Embryonic facial prominence (tissue), 1 donor: ENCODE measurements around the gene YWHAQ.
"Not testable (repeated sequence)": the region's sequence is repeated elsewhere in the genome, so short reads cannot be mapped to it uniquely, and the experiment has no call there.

Experiments used
- DNase-seq: peaks from one replicate; pipeline ENCODE4 v3.0.0-alpha.2; 2016; ENCODE audit errors: extremely low spot score

YWHAQ gene

GRCh38 chr2:9631878-9632700, 1.3 kb upstream of the YWHAQ start:
- no peak for DNase-seq

DNA sequence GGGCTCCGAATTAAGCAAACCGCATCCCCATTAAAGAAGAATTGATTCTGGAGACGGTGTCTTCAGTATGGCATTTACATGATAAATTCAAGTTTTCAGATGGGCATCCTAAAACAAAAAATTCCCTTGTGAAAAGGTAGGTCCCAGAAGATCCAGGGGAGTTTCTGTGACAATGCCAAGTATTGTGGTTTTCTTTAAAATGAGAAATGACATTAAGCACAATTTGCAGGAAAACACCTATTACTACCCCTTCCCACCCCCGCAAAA, 689 bp upstream of the YWHAQ start:
- DNase-seq = no peak

DNA sequence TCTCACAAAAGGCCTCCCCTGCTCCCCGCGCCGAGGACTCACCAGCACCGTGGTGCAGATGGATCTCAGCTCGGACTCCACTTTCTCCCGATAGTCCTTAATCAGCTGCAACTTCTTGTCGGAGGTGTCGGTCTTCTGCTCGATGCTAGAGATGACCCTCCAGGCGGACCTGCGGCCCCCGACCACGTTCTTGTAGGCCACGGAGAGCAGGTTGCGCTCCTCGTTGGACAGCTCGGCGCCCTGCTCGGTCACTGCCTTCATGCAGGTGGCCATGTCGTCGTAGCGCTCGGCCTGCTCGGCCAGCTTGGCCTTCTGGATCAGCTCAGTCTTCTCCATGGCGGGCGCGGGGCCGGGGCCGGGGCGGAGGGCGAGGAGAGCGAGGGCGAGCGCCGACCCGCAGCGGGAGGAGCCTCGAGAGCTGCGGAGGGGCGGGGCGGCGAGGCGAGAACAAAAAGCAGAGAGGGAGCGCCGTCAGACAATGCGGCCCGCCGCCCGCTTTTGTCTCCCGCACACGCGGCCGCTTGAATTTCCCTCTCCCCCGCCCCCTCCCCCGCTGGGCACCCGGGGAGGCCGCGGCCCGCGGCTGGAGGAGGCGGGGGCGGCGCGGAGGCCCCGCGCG, 571 bp downstream of the YWHAQ start:
- DNase-seq = peak; percentile 50

DNA sequence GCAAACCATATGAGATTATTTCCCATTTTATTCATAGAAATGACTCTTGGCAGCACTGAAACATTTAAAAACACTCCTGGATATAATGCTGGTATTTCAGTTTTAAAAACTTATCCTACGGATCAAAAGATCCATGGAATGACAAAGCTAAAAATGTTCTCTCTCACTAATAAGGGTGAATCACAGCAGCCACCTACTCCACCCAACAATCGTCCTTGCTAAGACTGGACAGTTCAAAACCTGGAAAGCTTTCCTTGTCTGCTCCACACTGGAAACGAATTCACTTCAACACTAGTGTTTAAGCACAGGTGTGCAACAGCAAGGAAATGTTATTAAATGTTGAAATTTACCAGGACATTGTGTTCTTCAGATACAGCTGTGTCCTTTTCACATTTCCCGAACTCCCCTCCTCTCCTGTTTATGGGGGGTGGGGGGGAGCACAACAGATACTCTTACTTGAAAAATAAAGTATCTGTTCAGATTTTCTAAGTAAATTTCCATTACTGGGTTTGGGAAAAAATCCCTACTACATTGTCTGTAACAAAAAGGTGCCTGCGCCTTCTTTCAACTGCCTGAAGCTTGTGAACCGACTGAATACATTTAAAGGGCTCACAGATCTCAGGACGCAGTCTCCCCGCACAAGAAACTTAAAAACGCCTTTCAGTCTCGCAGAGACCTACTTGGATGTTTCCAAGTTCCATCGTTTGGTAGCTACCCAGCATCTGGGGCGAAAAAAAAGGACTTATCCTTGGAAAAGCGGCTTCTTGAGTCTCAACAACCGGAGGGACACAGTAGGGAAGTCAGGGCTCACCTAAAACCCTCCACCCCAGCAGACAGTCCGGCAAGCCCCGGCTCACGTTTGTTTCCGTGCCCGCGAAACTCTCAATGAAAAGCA, 1.3 kb downstream of the YWHAQ start:
- no peak for DNase-seq

DNA sequence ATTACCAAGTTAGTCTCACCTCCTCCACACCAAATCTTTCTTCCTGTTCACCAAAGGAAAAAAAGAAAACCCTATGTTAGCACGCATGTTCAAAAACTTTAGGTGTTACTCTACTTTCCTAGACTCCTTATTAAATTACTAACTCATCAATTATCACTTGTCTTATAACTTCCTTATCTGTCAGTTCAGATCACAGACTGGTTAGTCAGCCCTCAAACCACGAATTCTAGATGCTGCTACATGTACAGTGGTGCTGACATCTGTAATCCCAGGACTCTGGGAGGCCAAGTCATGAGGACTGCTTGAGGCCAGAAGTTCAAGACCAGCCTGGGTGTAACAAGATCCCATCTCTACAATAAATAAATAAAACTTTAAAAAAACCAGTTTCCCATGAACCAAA, 3.5 kb downstream of the YWHAQ start:
- DNase-seq = no peak

DNA sequence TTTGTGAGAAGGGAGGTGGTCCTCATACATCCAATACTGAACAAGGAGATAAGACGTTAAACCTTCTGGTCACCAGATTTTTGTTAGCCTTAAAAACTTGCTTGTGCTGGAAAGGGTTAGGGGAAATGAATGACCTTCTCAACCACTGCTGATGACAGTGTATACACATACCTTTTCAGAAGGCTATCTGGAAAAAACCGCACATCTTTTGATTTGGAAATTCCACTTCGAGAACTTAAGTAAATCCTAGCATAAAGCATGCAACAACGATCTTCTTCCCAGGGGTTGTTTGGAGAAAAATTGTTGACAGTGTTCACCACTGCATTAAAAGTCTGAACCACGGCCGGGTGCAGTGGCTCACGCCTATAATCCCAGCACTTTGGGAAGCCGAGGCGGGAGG, 7.6 kb downstream of the YWHAQ start:
- DNase-seq = no peak

DNA sequence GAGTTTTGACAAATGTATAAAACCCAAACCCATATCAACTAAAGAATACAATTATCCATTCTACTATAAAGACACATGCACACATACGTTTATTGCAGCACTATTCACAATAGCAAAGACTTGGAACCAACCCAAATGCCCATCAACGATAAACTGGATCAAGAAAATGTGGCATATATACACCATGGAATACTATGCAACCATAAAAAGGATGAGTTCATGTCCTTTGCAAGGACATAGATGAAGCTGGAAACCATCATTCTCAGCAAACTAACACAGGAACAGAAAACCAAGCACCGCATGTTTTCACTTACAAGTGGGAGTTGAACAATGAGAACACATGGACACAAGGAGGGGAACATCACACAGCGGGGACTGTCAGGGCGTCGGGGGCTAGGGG, 9.1 kb downstream of the YWHAQ start:
- DNase-seq = not testable (repeated sequence)

DNA sequence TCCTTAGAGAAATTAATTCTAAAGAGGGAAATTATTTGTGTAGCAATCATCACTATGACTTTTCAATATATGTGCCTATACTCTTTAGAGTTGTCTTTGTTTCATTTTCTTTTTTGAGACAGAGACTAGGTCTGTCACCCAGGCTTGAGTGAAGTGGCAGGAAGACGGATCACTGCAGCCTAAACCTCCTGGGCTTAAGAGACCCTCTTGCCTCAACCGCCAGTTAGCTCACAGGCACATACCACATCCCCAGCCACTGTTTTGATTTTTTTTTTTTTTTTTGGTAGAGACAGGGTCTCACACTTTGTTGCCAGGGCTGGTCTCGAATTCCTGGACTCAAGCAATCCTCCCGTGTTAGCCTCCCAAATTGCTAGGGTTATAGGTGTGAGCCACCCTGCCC, 12.4 kb downstream of the YWHAQ start:
- DNase-seq = no peak

DNA sequence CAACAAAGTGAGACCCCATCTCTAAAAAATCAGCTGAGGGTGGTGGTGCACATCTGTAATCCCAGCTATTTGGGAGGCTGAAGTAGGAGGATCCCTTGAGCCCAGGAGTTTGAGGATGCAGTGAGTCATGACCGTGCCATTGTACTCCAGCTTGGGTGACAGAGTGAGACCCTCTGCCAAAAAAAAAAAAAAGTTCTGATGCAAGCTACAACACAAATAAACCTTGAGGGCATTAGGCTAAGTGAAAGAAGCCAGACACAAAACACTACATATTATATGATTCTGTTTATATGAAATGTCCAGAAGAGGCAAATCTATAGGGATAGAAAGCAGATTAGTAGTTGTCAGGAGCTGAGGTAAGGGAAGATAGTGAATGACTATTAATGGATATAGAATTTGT, 13.0 kb downstream of the YWHAQ start:
- DNase-seq = no peak

DNA sequence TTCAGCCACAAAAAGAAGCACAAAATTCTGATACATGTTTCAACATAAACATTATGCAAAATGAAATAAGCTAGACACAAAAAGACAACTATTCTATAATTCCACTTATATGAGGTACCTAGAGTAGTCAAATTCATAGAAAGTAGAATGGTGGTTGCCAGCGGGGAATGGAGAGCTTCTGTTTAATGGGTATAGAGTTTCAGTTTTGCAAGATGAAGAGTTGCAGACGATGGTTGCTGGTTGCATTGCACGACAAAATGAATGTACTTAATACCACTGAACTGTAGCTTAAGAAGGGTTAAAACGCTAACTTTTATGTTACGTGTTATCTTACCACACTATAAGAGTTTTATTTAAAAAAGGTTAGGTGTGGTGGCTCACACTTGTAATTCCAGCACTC, 13.5 kb downstream of the YWHAQ start:
- DNase-seq = no peak

DNA sequence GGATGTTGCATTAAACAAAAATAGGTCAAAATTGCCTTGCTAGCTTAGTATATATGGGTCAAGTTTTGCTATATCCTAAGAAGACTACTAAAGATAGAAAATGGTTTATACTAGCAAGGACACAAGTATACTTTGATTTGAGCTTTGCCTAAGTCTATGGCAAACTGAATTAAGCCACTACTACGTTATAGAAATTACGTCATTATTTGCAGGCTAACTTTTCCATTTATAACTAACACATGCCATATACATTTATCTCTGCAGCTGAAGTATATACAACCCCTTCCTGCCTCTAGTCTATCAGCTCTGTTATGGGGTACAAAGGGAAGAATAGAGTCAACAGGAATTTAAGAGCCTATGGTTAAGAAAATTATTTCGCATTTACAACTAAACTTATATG, 16.2 kb downstream of the YWHAQ start:
- no peak for DNase-seq

DNA sequence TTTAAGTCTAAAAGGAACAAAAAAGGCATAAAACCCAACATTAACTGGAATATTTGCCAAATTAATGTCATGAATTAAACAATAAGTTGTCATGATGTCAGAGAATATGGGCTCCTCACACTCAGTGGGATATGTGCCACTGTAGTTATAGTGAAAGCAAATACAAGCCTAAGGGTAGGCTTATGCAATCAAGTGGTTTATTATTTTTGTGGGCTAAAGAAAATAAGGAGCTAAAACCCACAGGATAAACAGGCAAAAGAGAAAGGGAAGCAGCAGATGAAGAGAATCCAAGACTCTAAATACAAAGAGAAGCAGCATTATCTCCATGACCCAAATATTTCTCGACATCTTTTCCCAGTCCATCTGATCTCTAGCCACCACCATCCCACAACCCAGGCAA, 17.5 kb downstream of the YWHAQ start:
- no peak for DNase-seq

GRCh38 chr2:9611549-9611912, 19.3 kb downstream of the YWHAQ start:
- not testable (repeated sequence) for DNase-seq

- DNase-seq = no peak
Observed at GRCh38 chr2:9610781-9611548, 19.8 kb downstream of the YWHAQ start.

DNA sequence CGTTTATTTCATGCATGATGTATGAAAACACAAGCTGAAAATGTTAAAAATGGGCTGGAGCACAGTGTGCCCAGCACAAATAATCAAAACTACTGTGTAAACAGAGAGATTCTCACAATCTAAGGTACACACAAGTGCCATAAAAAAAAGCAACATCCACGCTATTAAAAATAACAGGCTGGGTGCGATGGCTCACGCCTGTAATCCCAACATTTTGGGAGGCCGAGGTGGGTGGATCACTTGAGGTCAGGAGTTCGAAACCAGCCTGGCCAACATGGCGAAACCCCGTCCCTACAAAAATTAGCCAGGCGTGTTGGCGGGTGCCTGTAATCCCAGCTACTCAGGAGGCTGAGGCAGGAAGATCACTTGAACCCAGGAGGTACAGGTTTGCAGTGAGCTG, 22.3 kb downstream of the YWHAQ start:
- DNase-seq = not testable (repeated sequence)

DNA sequence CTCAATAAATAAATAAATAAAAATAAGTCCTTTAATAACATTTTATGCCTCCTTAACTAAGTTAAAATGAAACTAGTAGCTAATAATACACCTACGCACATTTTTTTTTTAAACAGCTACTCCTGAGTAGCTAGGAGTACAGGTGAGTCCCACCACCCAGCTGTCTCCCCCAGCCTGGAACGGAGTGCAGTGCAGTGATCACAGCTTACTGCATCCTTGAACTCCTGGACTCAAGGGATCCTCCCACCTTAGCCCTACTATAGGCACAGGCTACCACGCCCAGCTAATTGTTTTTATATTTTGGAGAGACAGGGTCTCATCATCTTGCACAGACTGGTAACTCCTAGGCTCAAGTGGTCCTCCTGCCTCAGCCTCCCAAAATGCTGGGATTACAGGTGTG, 28.4 kb downstream of the YWHAQ start:
- DNase-seq = no peak

- no peak for DNase-seq
Observed at GRCh38 chr2:9601397-9601796, 29.4 kb downstream of the YWHAQ start.

DNA sequence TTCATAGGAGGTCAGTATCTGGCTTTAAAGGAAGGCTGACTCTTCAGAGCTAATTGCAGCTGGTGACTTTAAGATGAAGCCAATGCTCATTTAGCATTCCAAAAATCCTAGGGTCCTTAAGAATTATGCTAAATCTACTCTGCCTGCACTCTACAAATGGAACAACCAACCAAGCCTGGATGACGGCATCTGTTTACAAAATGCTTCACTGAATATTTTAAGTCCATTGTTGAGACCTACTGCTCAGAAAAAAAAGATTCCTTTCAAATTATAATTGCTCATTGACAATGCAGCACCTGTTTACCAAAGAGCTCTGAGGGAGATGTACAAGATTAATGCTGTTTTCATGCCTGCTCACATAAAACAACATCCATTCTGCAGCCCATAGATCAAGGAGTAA, 31.4 kb downstream of the YWHAQ start:
- DNase-seq = no peak

DNA sequence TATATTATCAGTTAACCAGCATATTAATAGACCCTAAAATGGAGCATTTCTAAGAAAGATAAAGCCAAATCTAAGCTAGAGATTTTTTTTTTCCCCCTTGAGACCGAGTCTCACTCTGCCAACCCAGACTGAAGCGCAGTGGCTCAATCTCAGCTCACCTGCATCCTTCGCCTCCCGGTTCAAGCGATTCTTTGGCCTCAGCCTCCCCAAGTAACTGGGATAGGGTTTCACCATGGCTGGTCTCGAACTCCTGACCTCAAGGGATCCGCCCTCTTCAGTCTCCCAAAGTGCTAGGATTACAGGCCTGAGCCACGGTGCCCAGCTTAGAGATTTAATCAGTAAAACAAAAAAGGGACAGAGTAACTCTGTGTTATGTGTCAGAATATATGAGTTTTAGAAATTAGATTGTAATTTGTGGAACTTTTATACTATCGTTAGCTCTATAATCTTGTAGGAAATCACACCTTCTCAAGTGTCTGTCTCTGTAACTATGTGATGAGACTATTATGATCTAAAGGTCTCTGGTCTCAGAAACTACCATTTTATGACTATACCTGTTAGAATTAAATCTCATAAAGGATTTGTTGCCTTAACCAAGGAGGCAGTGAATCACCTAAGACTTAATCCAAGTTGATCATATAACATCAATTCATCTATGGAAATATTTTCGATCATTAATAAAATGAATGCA, 34.0 kb downstream of the YWHAQ start:
- DNase-seq = no peak

DNA sequence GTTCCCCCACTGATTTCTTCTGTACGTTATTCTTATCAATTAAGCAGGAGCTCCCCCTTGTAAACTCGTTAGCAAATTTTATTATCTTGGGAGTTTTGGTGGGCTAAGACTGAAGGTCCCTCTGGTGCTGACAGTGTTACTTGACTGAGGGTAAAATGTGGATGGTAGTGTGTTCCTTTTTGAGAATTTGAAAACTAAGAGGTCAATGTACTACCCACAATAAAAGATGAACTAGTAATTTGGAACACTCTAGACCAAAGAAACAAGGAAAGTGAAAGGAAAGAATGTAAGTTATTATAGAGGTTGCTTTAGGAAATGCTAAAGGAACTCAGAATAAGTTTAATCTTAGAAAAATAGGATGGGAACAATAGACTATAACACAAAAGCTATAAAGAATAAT, 35.1 kb downstream of the YWHAQ start:
- DNase-seq = no peak

DNA sequence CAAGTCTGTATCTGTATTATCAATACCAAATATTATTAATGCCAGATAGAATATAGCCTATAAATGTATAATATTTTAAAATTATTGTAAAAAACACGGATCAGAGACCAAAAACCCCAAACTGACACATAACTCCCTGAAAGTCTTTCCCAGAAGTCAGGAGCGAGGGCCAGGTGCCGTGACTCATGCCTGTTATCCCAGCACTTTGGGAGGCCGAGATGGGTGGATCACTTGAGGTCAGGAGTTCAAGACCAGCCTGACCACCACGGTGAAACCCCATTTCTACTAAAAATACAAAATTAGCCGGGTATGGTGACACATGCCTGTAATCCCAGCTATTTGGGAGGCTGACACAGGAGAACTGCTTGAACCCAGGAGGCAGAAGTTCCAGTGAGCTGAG, 35.5 kb downstream of the YWHAQ start:
- DNase-seq = not testable (repeated sequence)
